Kidney (tissue), 14 donors: Measurements from ENCODE around the gene ABLIM1. TPM values are rescaled to one million over a fixed set of nuclear protein-coding genes. Genes with fewer than 3 reads are reported as not detected.

Experiments used
- DNase-seq, 5 donors: peaks; one replicate each; pipeline ENCODE4 v3.0.0-alpha.2; 2013 to 2020
- FAIRE-seq: peaks from 2 replicates; lab custom pipeline; 2012; peaks lifted over from hg19 to GRCh38; lab: Jason Lieb, UNC
- H3K27ac ChIP-seq, 2 donors: one replicate each; pipeline ENCODE4 v1.7.0; 2013; ENCODE audit warnings: low read depth in 2 of 2, low read length in 2 of 2, inconsistent platforms in 1 of 2
- H3K27me3 ChIP-seq: one replicate; pipeline ENCODE4 v1.7.1; 2013; ENCODE audit warnings: low read length, inconsistent platforms; ENCODE audit not compliant: control insufficient read depth, insufficient read depth
- H3K36me3 ChIP-seq, 3 donors: one replicate each; pipeline versions ENCODE4 v1.7.0 to v1.7.1; 2013; ENCODE audit warnings: low read length in 3 of 3, control low read depth in 1 of 3, inconsistent platforms in 1 of 3; ENCODE audit not compliant: insufficient read depth in 3 of 3, control insufficient read depth in 2 of 3
- H3K4me1 ChIP-seq, 3 donors: one replicate each; pipeline versions ENCODE4 v1.7.0 to v1.7.1; 2013; ENCODE audit warnings: low read length in 3 of 3, inconsistent platforms in 1 of 3, low read depth in 1 of 3; ENCODE audit not compliant: control insufficient read depth in 2 of 3, insufficient read depth in 2 of 3
- H3K4me3 ChIP-seq, 3 donors: one replicate each; pipeline versions ENCODE4 v1.7.0 to v1.8.1; 2013; ENCODE audit warnings: low read length in 3 of 3, control low read depth in 1 of 3, inconsistent platforms in 1 of 3
- H3K9ac ChIP-seq, 3 donors: one replicate each; pipeline versions ENCODE4 v1.7.0 to v1.7.1; 2013; ENCODE audit warnings: low read length in 3 of 3, control low read depth in 1 of 3, inconsistent platforms in 1 of 3
- H3K9me3 ChIP-seq, 3 donors: one replicate each; pipeline versions ENCODE4 v1.7.0 to v1.7.1; 2013; ENCODE audit warnings: low read length in 3 of 3, control low read depth in 1 of 3, inconsistent platforms in 1 of 3; ENCODE audit not compliant: control insufficient read depth in 2 of 3, insufficient read depth in 1 of 3
- CTCF ChIP-seq: IDR thresholded peaks from 3 replicates; pipeline ENCODE4 v1.5.1; 2012; ENCODE audit warnings: mild to moderate bottlenecking, moderate library complexity, borderline replicate concordance; ENCODE audit not compliant: insufficient read depth; ENCODE audit errors: extremely low read depth
- intact Hi-C: fragments of 100-400 bp; cut with DNase I; formaldehyde crosslinking; loops from one replicate; pipeline ENCODE4 v1.11.1; 2022
- polyA plus RNA-seq: library from polyadenylated mRNA; stranded (reverse); fragments of 350-450 nt; fragmentation: Illumina TruSeq; extraction: RNeasy Lipid Tissue Mini Kit (QIAGEN cat#74804); gene quantifications from one replicate; pipeline ENCODE4 v1.2.3, GENCODE V29; 2014; ENCODE audit warnings: low read depth, low replicate concordance; ENCODE audit not compliant: insufficient read depth
- total RNA-seq: library from RNA; stranded (reverse); fragmentation: NEBNext Ultra II Directional; extraction: Animal tissue kit (Norgen Biotek cat#: 25700); gene quantifications from one replicate; pipeline ENCODE4 v1.2.1, GENCODE V29; 2021
- donor health status: control.
- donor health status: control.
- donor health status: control.
- donor health status: control.
- donor health status: control.
- donor health status: DM: yes; HTN: yes; CAD: no.
- donor health status: Normal renal cell carcinoma (clear cell type).

The ABLIM1 gene
- total and polyA plus RNA-seq, 2 donors from 2014 or later, result 32.3 to 158 TPM

GRCh38 chr10:114577133-114577532, 80.9 kb downstream of the ABLIM1 start:
- no peak for TF ChIP-seq CTCF
- no peaks in the 10 kb centered on the region for H3K27me3 ChIP-seq
- H3K36me3 ChIP-seq, result peaks cover 0 to 4% (median 0%) of the 10 kb centered on the region in 3 donors
- no peak overlapping the region for H3K9ac ChIP-seq
- H3K4me3 ChIP-seq, result no peak overlapping the region
- peak overlapping the region; percentile 2 to 4 for H3K27ac ChIP-seq
- DNase-seq (no peak), FAIRE-seq (no peak)
- intact Hi-C loops, result no loop called here
- H3K9me3 ChIP-seq, result no peaks in the 10 kb centered on the region
- H3K4me1 ChIP-seq, result peaks cover 0 to 9% (median 6%) of the 10 kb centered on the region in 3 donors

- H3K27ac ChIP-seq, result peak overlapping the region; percentile 2 to 4
- H3K9me3 ChIP-seq, result no peaks in the 10 kb centered on the region
- H3K9ac ChIP-seq, result no peak overlapping the region
- no peak for FAIRE-seq
- peaks cover 0 to 4% (median 0%) of the 10 kb centered on the region in 3 donors for H3K36me3 ChIP-seq
- peaks cover 0 to 13% (median 8%) of the 10 kb centered on the region in 3 donors for H3K4me1 ChIP-seq
- H3K27me3 ChIP-seq, result no peaks in the 10 kb centered on the region
- TF ChIP-seq CTCF, result no peak
- no peak overlapping the region for H3K4me3 ChIP-seq
- intact Hi-C loops, result no loop called here
- no peak for DNase-seq
Measured at GRCh38 chr10:114576716-114577115, 81.4 kb downstream of the ABLIM1 start.

- H3K27ac ChIP-seq, result peak overlapping the region in 1 of 2 donors; percentile 4
- intact Hi-C loops, result no loop called here
Measured at GRCh38 chr10:114576132-114576487, 82.0 kb downstream of the ABLIM1 start.

More at GRCh38 chr10:114576132-114576487, 82.0 kb downstream of the ABLIM1 start:
- H3K4me1 ChIP-seq, result peaks cover 0 to 13% (median 9%) of the 10 kb centered on the region in 3 donors
- no peak overlapping the region for H3K4me3 ChIP-seq
- no peaks in the 10 kb centered on the region for H3K27me3 ChIP-seq
- peaks cover 0 to 4% (median 0%) of the 10 kb centered on the region in 3 donors for H3K36me3 ChIP-seq
- TF ChIP-seq CTCF, result no peak
- H3K9ac ChIP-seq, result no peak overlapping the region
- H3K9me3 ChIP-seq, result no peaks in the 10 kb centered on the region
- FAIRE-seq, result no peak
- no peak for DNase-seq
